DMS153 treated with DMSO at 0.1 percent for 48 hours (cell line): ENCODE results near the gene HHLA2.
A peak's percentile ranks its signal among the peaks of the same experiment; 100 is the strongest.

Experiments
- DNase-seq: peaks from one replicate; lab custom pipeline; 2025; ENCODE audit not compliant: unreplicated experiment; lab: John Stamatoyannopoulos, UW

Gene HHLA2

DNA sequence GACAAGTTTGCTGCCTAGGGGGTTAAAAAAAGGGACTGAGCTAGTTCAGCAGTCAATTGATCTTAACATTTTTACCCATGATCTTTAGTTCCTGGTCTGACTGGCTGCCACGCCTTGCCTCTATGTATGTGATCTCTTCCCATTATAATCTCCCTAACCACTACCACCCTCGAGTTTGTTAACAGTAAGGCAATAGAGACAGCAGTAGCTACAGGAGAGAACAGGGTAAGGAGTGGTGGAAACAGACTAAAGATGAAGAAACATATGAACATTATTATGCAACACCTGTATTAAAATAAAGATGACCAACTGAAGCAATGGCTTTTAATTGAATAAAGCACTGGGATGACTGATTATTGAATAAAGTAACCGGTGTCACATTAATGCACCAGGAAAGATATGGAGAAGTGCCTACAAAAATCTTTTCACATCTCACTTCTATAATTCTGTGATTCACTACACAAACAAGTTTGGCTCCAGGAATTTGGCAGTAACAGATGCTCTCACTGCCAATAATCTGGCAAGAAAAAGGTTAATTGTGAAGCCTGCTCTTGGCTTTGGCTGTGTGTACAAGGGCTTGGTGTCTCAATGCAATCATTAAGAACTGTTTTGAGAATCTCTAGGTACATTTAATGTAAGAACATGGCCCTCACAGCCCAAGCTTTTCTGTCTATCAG lies 95.7 kb downstream of the HHLA2 start:
- no peak for DNase-seq

DNA sequence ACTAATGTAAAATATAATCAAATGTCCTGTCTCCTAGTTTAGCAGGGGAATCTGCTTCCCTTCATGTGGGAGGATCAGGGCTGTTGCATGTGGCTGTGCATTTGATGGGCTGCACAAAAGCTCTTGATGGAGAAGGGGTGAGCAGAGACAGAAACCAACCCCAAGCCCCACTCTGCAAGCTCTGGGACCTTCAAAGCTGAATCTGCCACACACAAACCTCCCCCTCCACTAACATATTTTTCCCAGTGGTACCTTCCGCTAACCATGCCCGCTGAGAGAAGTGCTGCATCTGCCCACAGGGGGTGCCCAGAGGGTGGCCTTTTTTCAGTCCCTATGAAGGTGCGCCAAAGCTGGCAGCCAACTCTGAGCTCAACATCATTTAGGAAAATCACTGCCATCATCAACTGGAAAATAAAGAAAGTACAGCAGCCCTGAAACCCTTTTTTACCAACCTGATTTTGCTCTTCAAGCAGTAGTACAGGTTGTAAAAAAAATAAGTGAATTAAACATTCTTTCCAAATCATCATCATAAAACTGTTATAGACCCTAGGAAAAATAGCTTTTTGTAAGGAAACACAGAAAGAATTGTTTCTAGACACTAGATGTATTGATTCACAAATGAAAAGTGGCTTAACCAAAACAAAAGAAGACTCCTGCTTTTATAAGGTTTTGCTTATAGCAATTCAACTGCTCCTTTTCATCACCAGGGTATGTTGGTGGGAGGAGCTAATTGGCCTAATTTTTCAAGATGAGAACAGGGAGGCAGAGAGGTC lies 97.0 kb downstream of the HHLA2 start:
- no peak for DNase-seq

DNA sequence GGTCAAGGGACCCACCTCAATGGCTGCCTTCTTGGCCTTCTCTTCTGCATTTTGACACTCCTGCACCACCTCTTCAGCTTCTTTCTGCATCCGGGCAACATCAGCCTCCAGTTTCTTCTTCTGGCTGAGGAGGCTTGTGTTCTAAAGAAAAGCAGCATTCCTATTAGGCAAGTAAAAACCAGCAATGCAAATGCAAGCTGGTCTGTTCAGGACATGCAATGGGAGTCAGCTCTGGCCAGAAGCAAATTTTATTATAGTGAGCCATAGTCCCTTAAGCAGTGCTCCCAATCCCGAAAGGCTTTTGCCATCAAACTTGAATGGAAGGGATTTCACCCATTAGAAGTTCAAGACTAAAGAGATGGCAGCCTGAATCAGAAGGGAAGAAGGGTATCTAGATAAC lies 97.7 kb downstream of the HHLA2 start:
- no peak for DNase-seq

DNA sequence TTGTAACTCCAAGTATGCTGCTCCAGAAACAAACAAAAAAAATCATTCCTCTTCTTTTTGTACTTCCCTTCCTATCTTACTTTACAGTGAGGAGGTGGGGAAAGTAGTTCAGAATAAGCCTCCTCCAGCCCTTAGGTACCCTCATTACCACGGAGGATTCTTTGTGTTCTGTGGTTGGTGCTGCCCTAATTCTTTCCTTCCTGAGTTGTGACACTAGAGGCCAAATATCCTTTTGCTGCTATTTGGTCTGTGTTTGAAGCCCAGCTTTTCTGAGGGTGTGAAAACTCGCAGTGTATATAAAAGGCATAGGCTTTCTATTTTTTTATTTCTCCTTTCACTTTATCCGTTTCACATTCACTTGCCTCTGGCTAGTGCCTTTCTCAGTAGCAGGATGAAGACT lies 98.2 kb downstream of the HHLA2 start:
- DNase-seq = no peak

DNA sequence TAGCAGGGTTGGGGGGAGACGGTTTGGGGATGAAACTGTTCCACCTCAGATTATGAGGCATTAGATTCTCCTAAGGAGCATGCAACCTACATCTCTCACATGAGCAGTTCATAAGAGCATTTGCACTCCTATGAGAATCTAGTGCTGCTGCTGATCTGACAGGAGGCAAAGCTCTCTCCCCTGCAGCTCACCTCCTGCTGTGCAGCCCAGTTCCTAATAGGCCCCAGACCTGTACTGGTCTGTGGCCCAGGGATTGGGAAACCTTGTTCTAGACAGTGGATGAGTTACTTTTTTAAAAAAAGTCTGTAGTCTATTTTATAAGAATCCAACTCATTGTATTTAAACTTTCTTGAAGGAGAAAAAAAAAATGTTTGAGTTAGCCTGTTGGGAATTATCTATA lies 100.0 kb downstream of the HHLA2 start:
- DNase-seq = no peak

DNA sequence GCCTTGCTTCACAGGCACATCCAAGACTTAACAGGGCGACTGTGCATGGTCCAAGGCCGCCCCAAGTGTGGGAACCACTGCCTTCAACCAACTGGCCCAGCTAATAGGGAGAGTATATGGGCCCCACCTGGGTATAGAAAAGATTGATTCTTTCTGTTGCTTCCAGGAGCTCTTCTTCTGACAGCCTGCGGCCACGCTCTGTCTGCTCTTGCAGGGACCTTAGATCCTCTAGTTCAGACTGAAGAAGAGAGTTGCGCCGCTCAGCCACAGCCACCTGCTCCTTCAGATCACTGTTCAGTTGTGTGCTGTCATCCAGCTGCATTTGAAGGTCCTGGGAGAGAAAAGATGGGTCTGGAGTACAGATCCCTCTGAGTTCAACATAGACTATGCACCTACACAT lies 102.2 kb downstream of the HHLA2 start:
- DNase-seq = no peak

DNA sequence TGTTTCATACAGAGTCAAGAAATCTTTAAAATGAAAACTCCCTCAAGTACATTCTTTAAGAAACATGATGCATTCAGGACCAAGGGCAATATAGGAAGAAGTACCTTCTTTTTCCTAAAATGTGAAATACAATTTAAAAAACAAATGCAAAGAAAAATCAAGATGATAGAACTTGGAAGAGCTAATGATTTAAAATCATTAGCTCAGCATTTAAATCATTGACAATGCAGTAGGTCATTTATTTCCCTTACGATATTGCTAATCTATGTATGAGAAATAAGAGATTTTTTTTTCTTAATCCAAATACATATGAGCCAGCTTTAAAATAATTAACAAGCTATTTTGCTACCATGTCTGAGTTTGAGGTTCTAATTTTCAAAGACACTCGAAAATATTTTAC lies 105.5 kb downstream of the HHLA2 start:
- no peak for DNase-seq

DNA sequence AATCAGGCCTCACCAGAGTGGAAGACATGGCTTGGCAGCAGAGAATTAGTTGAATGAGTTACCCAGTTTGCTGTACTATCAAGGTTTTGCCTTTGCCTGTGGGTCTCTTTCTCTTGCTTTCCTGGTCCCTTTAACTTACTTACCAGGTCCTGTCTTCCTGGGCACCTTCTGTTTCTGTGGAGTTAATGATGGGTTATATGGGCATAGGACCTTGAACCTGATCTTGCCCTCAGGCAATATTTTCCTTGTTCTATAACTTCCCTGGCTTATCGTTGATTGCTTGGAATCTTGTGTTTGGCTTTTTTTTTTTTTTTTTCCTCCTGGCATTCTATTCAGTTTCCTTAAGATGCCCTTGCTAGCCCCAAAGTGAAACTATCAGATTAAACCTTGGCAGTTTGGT lies 106.8 kb downstream of the HHLA2 start:
- DNase-seq = no peak

DNA sequence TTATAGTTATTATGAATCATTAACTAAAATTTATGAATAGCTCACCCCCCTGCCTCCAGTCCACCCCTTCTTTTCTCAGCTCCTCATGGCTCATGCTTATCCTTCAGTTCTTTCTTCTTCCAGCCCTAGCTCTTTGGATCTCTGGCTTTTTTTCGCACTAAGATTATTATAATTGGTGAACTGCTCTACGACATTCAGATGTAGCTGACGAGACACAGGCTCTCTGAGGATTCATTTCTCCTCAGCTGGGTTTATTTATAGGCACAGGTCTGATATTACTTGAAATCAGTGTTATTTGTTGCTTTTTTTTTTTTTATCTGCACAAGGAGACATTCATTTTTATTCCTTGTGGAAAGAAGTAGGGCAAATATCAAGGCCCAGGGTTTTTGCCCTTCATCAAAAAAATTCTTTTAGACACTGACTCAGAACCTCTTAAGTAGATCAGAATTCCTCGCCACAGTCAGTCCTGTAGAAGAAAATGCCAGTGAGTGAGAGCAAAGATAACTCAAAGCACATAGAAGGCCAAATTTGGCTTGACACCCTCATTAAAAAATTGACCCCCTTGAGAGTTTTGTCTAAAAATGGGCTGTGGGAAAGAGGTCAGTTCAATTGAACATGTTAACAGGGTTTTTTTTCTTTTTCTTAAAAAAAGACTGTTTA lies 107.5 kb downstream of the HHLA2 start:
- DNase-seq = no peak

DNA sequence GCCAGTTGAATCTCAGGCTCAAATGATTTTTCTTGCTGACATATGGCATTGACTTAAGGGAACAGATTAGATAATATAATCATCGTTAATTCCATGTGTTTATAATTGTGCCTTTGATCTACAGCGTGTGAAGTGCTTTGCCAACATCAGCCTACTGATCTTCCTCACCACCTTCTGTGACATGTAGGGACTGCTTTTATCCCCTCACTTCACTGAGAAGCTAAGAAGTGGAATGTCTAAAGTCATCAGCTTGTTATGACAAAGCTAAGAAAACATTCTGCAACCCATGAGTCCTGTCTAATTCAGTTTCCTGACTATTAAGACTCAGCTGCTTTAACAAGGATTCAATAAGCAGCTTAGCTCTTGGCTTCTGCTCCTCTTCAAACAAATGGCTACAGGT lies 108.0 kb downstream of the HHLA2 start:
- no peak for DNase-seq

DNA sequence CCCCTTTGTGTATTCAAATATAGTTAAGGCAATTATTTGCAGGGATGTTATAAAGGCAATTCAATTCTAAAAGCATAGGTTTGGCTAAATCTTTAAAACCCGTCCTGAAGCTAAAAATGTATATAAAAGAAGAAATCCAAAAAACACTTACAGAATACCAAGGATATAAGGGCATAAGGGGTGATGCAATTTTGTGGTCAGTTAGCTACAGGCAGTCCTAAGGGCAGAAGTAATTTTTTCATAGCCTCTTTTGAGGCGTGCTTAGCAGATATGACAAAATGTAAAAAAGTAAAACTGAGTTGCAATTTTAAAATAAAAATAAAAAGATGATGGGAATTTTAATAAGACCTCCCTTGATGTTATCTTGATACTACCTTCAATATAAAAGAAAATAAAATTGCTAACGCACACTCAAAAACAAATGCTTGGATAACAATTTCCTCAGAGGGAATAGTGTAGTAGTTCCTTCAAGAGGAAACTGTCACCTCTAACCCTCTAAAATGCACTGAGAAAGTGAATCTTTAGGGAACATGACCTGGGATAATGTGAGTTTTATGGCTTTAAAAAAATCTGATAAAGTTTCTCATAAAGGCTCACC lies 109.8 kb downstream of the HHLA2 start:
- DNase-seq = no peak

DNA sequence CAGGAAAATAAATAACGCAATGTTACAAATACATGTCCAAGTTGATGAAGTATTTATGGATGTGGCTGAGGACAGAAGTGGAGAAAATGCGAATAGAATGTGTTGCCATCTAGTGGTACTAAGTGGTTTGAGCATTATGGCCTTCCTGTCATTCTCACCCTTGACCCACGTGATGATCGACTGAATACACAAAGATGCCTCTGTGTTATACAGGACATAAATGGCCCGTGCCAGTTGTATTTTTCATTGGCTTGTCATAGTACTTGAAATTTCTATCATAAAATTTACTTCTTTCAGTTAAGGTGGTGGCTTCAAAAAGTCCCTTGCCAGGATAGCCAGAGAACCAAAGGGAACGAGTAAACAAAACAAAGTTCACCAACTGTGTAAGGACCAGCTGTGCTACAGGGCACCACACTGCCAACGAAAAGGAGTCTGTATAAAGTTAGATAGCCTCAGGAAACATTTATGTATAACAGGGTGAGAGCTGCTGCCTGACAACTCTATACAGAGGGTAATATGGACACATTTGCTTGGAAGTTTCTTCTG lies 110.4 kb downstream of the HHLA2 start:
- peak; percentile 80 for DNase-seq

DNA sequence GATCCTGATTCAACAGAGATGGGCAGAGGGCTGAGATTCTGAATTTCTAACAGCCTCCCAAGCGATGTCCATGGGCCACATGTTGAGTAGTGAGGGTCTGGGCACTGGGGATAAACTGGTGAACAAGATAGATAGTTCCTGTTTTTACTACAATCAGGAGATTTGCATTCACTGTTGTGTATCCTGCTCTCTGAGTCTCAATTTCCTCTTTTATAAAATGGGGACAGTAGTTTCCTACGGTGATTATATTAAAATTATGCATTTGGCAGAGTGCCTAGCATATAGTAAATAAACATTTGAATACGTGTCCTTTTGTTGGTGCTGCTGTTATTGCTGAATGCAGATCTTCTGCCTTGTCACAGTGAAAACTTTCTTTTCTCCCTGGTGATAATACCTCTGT lies 111.5 kb downstream of the HHLA2 start:
- DNase-seq = no peak

DNA sequence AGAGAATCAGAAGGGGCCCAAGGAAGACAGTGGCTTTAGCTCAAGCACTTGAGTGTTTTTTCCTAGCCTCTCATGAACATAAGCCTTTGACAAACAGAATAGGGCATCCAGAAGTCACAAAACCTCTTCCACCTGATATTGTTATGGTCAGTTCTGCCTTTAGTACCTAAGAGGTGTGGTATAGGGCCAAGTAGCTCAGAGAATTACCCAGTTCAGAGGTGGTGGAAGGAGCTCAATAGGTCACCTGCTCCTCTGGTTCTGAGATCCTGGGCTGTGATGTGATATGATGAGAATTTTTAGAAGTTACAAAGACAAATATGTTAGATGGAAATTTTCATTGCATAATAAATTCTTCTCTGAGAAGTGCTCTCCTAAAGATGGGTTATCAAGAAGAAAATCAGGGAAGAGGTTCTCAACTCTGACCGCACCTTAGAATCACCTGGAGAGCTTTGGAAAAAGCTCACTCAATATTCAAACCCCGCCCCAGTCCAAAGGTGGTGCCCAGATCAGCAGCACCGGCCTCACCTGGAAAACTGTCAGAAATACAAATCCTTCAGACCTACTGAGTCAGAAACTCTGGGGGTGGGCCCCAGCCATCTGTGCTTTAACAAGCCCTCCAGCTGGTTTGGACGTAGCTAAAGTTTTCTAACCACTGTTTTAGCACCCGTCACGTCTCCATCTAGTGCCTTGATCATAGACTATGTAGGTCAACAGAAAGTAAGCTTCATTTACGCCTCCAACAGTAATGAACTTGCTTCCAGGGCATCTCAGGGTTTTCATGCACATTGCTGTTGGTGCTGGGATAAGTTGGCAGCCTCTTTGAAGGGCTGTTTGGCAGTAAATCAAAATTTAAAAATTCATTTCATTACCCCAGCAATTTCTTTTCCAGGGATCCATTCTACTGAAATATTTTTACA lies 112.8 kb downstream of the HHLA2 start:
- DNase-seq = no peak

DNA sequence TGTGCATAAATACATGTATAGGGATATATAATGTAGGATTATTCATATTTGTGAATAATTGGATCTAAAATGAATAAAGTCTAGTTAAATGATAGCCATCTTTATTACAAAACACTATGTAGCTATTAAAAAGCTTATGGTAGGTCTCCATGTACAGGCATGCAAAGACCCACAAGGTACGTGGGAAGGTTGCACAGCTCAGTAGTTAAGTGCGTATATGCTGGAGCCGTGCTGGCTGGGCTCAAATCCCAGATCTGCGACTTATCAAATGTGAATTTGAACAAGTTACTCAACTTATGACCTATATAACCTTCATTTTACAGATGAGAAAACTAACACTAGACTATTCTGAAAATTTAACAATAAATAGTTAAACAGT lies 113.4 kb downstream of the HHLA2 start:
- DNase-seq = no peak

DNA sequence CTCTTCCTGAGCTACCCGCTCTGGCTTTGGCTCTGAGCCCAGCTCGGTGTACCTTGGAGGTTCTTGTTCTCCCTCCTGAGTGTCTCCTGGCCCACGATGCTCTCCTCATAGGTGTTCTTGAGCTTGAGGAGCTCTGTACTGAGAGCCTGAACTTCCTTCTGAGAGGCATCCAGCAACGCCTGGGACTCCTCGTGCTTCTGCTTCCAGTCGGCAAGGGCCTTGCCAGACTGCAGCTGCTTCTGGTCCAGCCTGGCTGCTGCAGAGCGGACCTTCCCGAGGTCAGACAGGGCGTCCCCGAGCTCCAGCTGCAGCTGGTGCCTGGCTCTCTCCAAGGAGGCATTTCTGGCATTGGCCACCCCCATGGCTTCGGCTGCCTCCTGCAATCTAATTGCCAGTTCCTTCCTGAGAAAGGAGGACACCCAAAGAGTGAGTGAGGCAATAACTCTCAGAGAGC lies 114.2 kb downstream of the HHLA2 start:
- DNase-seq = no peak

DNA sequence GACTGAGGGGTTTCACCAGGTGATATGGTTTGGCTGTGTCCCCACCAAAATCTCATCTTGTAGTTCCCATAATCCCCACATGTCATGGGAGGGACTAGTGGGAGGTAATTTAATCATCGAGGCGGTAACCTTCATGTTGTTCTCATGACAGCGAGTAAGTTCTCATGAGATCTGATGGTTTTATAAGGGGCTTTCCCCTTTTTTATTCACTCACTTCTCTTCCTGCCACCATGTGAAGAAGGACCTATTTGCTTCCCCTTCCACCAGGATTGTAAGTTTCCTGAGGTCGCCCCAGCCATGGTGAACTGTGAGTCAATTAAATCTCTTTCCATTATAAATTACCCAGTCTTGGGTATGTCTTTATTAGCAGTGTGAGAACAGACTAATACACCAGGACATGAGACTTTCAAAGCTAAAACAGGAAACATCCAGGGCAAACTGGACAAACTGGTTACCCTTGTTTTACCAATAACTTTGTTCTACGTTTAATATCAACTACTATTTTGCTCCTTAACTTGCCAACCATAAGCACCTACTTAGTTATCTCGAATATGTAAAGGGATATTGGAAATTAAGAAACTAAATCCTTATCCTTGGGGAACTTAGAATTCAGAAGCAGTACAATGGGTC lies 115.9 kb downstream of the HHLA2 start:
- DNase-seq = no peak

DNA sequence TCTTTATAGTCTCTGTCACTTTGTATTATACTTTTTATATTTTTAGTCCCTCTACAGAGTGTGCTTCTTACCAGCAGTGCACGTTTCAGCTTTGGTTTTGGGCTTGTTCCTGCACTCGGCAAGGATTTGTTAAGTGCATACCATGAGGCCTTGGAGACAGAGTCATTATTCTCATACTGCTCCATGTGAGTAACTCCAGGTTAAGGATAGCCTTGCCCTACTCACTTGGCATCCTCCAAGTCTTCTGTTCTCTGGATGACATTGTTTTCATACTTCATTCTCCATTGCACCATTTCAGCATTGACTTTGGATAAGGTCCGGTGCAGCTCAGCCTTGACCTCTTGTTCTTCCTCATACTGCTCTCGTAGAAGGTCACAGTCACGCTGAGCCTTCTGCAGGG lies 117.7 kb downstream of the HHLA2 start:
- DNase-seq = no peak

DNA sequence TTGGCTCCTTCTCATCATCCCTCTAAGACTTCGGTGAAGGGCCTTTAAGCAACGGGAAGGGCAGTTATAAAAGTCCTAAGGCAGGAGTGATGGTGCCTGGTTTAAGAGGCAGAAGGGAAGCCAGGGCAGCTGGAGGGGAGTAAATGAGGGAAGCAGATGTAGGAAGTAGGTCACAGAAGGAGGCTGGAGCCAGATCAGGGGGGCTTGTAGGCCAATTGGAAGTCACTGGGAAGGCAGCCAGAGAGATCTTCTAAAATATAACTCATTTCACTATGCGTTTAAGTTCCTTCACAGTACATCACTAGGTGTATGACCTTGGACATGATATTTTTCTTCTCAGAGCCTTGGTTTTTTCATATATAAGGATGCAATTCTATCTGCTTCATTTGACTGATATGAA lies 119.3 kb downstream of the HHLA2 start:
- no peak for DNase-seq
